GM19023 (cell line): ENCODE measurements around the gene OR13F1.
"Not testable (repeated sequence)": the region's sequence is repeated elsewhere in the genome, so short reads cannot be mapped to it uniquely, and the experiment has no call there.

Experiments
- ATAC-seq: cut with Tn5 transposase; IDR thresholded peaks from one replicate; pipeline ENCODE4 v1.9.1; 2021; ENCODE audit warnings: mild to moderate bottlenecking, moderate library complexity; ENCODE audit not compliant: unreplicated experiment

OR13F1 gene

GRCh38 chr9:104503963-104504362 is at the start of gene OR13F1:
OR13F1 (plus strand) TSS chr9:104504263; CDS start chr9:104504263, 0 bp downstream.
- ATAC-seq: no peak

- no peak for ATAC-seq
Observed at GRCh38 chr9:104456831-104457230, 47.2 kb upstream of the OR13F1 start.

- ATAC-seq: no peak
Observed at GRCh38 chr9:104463864-104464263, 40.2 kb upstream of the OR13F1 start.

DNA sequence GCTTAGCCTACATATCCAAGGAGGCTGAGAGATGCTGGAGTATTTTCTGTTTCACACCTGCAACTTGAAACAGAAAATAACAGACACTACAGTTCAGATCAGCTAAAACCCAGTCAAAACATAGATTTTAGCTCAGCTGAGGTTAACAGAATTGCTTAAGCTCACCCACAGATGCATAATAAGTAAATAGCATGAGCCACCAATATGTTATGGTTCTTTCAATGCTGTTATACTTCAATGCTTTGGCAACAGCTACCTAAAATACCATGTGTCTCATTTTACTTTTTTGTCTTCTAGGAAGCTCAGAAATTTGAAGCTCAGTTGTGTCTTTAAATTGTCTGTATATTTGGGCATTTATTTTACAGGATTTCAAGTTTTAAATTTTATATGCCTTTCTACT is 35.8 kb upstream of the OR13F1 start:
- no peak for ATAC-seq

DNA sequence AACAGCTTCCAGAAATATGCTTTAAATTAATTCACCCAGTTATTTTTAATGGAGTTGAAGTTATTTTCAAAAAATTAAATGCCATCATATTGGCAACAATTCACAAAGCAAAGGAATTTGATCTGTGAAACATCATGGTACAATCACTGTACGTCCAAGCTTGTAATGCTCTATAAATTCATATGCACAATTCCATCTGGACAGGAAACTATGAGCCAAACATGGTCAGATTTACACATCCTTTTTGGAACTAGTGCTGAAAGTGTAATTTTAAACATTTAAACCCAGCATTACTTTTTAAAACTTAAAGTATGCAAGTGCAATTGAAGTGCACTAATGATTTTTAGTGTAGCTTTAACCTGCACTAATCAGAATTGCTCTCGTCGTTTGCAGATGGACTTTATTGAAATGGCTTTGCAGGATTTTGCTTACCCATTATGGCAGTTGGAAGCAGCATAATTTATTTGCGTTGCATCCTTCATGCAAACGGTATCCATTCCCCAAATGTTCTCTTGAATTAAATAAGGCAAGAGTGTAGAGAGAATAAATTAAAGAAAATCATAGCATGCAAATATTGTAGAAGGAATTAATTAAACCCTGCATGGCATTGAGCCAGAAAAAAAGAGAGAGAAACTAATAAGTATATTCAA is 21.0 kb upstream of the OR13F1 start:
- no peak for ATAC-seq

GRCh38 chr9:104485014-104485413 is 19.0 kb upstream of the OR13F1 start:
- ATAC-seq: no peak

DNA sequence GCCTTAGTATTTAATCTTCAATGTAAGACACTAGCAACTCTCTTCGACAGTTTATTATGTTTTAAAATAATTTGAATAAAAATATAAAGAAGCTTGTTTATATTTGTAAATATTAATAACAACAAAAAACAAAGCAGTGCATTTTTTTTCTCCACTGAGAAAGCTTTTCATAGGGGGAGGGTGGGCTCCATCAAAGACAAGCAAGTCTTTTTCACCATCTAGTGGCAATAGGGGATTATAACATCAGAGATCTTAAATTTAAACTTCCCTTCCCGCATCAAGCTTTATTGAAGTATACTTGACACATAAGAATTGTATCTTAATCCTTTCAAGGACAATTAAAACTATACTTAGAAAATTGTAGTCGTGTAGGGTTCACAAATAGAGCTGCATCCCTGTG is 9.3 kb upstream of the OR13F1 start:
- no peak for ATAC-seq

DNA sequence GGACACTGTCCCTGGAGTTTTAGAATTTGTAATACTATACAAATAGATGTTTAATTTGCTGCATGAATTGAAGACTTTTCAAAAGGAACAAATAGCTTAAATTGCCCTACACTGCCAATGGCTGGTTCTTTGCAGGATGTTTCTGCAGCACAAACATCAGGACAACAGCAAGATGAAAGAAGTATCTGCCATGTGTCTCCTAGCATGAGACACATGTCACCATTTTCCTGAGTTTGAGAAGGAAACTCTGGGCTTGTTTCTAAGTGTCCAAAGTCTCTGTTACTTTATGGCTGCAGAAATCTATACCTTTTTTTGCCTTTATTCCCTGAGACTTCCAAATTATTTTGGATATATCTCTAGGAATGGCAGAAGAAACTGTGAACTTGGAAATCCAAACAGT is 623 bp upstream of the OR13F1 start:
- no peak for ATAC-seq

DNA sequence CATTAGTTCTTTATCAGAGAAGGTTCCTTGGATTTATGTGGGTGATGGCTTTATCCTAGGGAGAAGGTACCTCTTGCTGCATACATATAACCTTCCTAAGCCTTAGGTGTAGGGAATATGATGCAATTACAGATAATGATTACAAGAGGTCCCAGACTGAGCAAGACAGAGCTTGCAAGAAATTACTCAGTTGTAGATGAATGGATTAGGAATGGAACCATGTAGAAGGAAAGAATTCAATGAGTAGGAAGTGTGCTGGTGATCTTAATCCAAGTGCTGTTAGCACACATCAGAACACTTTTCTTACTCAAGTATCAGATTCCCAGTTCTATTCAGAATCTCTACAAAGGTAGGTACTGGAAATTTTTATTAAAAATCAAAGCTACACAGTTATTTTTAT is 2.5 kb downstream of the OR13F1 start:
- no peak for ATAC-seq

DNA sequence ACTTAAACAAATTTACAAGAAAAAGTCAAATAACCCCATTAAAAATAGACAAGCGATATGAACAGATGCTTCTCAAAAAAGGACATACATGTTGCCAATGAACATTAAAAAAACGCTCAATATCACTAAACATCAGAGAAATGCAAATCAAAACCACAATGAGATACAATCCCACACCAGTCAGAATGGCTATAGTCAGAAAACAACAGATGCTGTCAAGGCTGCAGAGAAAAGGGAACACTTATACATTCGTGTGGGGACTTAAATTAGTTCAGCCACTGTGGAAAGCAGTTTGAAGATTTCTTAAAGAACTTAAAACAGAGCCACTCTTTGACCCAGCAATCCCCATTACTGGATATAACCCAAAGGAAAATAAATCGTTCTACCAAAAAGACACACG is 10.8 kb downstream of the OR13F1 start:
- ATAC-seq: no peak

GRCh38 chr9:104520241-104520640 is 16.2 kb downstream of the OR13F1 start:
- ATAC-seq: not testable (repeated sequence)

- no peak for ATAC-seq
Observed at GRCh38 chr9:104527109-104527508, 23.0 kb downstream of the OR13F1 start, which contains the start of gene OR13C4. OR13C4 (minus strand) TSS chr9:104527209; CDS start chr9:104527209, 0 bp downstream.

DNA sequence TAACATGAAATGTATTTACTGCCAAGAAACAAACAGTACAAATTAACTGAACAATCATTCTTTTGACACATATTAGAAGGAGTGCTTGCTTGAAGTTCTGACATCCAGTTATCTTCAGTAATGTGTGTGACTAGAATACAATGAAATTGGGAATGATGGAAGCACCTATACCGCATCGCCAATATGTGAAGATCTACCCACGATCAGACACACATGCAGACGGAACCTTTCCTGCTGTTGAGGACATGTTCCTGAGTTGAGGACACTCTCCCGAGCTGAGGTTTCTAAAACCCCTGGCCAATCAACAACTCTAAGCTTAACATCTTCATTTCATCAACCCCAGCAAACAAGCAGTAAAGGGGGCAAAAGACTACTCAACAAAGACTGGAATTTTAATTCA is 32.7 kb downstream of the OR13F1 start, which contains the start of gene OR13C3:
OR13C3 (minus strand) TSS at position 101 of the 400 bp plus-strand sequence. CDS start 133 bp downstream, outside the sequence.
- ATAC-seq: no peak

- no peak for ATAC-seq
Observed at GRCh38 chr9:104539275-104539674, 35.2 kb downstream of the OR13F1 start.

DNA sequence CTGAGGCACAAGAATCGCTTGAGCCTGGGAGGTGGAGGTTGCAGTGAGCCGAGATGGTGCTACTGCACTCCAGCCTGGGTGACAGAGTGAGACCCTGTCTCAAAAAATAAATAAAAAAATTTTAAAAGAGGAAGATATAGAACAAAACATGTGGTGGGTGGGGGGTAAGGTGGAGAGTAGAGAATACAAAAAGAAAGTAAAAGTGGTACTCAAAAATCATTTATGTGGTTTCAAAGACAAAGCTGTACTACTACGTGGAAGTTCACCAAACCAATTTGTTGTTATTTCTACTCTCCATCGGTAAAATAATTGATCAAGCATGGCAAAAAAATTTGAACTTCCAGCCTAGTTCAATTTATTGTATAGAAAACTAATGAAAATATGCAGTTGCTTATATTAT is 40.6 kb downstream of the OR13F1 start:
- ATAC-seq: no peak

DNA sequence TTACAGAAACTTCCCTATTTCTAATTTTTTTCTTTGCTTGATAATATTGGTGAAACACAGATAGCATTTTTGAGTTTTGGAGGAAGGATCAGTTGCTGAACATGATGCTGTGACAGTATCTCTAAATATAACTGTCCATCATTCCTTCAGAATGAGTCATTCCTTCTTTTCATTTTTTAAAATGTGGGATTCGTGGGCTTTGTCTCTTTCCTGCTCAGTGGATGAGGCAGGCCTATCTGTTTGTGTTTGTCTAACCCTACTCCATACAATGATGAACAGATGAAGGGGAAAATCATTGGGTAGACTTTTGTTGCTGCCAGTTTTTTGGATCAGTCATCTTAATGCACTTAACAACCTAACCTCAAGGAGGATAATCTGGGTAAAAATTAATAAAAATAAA is 49.2 kb downstream of the OR13F1 start:
- ATAC-seq: no peak
